Measurements from ENCODE around the gene ADPRH.
A peak's percentile ranks its signal among the peaks of the same experiment; 100 is the strongest.

Gene ADPRH

DNA sequence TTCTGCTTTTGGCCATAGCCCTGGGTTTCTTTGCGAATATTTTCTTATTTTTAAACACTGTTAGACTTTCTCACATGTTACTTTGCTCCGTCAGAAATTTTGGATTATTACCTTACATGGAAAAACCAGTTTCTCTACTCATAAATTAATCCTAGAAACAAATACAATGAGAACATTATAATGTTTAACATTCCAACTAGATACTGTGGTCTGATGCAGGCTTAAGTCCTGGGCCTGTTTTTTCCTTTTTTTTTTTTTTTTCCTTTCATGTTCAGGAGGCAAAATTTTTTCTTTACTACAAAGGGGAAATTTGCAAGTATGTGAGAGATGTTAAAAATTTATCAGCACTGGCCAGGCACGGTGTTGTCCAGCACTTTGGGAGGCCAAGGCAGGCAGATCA, 52.2 kb downstream of the ADPRH start:
- DNase-seq = no peak

DNA sequence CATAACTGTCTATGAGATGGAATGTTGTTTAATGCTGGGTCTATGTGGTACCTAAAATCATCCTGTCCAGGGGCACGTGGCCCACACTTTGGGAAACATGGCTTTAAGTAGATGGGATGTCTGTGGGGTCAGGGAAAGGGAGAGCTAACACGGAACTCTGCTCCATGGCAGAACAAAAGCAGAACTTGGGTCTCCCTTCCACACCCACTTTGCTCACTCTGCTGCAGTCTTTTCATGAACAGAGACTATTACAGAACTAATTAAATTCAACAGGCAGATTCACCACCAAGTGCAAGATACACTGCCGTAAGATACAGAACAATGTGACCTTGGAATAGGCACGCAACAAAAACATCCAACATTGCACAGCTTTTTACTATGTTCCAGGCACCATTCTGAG, 52.9 kb downstream of the ADPRH start:
- no peak for DNase-seq

DNA sequence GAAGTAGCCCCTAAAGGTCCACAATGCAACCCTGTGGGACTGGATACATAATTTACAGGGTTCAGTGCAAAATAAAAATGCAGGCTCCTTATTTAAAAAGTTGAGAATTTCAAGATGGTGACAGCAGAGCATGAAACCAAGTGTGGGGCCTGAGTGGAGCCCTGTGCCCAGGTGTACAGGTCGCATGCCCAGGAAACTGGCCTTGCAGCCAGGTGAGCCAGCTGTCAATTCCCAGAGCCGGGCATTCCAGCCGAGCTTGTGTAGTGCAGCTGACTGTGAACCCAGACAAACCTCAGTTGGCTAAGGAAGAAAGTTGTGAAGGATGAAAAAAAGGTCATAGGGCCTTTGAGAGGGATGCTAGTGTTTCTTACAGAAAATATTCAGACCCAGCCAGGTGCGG, 53.5 kb downstream of the ADPRH start:
- DNase-seq = no peak

DNA sequence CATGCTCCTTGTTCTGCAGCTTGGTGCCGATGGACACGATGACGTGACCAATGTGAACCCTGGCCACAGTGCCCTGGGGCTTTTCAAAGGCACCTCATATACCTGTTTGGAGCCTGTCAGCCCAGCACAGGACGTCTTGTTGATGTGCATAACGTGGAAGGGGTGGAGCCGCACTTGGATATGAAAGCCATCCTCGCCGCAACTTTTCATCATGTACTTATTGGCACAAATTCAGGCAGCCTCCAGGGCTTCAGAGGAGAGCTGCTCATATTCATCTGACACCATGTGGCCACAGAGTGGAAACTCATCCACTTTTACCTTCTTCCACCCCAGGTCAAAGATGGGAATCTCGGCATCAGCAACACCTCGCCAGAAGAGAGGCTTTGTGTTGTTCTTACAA, 56.4 kb downstream of the ADPRH start:
- no peak for DNase-seq

DNA sequence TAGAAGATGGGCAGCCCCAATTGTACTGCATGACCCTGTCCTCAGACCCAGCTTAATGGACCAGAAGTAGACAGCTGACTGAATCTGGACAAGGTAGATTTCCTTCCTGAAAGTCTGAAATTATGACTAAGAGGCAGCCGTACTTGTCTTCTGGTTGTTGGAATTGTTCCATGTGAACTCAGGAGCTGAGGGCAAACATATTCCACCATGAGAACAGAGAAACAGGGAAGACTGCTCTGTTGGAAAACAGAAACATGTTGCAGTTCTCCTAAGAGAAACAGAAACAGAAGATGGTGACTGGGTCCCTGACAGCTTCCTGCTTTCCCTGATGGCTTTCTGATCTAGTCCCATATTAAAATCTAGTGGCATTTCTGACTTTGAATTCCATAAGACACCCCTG, 57.0 kb downstream of the ADPRH start:
- DNase-seq = no peak

DNA sequence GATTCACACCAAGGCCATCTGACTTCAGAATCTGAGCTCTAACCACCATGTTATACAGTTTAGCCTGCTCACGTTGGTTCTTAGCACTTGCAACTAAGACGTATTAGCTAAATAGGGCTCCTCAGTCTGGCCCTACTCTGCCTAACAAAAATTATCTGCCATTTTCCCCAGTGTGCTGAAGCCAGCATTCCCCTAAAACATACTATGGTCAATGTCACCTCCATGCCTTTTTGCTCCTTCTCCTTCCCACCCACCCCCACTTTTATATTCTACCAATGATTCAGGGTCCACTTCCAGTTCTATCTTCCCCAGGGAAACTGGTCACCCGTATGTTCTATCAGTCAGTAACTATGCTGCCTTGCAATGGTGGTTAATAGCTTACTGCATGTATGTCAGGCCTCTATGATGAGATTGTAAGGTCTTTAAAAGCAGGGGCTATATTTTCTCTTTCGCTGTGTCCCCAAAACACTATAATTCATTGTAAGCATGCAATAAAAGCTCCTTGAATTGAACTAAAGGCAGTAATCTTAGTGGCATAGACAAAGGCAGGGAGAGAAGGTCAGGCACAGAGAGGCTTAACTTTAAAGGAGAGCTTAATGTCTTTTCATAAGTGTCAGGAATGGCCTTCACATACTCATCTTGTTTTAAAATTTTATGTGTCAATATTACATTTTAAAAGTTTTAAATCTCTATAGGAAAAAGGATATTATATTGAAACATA, 57.8 kb downstream of the ADPRH start:
- no peak for DNase-seq

DNA sequence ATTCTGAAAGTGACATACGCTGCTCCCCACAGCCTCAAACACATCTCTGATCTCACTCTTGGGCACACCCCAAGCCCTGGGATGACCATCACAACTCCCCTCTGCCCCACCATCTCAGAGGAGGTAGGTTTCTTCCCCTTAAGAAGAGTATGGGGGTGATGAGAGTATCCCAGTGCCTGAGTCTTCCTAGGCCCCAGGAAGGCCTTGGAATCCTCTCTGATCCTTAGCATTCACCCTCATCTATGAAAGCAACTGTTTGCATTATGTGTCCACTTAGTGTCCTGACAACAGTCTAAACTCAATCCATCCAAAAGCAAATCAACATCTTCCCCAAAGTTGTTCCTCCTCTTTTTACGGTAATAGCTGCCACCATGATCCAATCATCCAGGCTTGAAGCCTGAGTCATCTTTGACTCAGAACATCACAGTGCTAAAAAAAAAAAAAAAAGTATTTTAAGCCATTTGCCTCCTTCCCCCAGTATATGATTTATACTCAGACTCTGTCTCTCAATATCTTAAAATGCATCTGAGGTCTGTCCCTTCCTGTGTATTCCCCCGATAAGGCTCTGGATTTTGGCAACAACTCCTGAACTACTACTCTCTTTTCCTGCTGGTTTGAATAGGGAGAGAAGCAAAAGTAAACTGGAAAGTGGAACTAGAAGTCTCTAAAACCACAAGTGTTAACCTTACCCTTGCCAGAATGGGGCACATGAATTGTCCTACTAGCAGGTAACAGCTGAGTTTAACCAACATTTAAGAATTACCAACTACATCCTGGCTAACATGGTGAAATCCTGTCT, 58.6 kb downstream of the ADPRH start:
- peak; percentile 9 for DNase-seq

All from stimulated activated CD4-positive, alpha-beta T cell treated with anti-CD3 and anti-CD28 coated beads, Interleukin-15, amount 100 ng/mL, for 24 hours (primary cell).